ENCODE measurements around the gene KIF26B.

GRCh38 chr1:245656189-245656717, 501.5 kb downstream of the KIF26B start:
- TF ChIP-seq, protein P1, sequence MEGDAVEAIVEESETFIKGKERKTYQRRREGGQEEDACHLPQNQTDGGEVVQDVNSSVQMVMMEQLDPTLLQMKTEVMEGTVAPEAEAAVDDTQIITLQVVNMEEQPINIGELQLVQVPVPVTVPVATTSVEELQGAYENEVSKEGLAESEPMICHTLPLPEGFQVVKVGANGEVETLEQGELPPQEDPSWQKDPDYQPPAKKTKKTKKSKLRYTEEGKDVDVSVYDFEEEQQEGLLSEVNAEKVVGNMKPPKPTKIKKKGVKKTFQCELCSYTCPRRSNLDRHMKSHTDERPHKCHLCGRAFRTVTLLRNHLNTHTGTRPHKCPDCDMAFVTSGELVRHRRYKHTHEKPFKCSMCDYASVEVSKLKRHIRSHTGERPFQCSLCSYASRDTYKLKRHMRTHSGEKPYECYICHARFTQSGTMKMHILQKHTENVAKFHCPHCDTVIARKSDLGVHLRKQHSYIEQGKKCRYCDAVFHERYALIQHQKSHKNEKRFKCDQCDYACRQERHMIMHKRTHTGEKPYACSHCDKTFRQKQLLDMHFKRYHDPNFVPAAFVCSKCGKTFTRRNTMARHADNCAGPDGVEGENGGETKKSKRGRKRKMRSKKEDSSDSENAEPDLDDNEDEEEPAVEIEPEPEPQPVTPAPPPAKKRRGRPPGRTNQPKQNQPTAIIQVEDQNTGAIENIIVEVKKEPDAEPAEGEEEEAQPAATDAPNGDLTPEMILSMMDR (IDR thresholded peaks at IDR 0.05; ENCODE audit: insufficient read depth, low read length, poor library complexity, severe bottlenecking): no peak
- no peak for TF ChIP-seq EZH2phosphoT487 (conservative IDR thresholded peaks at IDR 0.05; ENCODE audit: low read length)

All from SU-DHL-6 (cell line).